Spleen (tissue), 7 donors: ENCODE results near the gene PLCZ1.

Experiments used
- POLR2A ChIP-seq, 3 donors: fragments of 450-650 bp; IDR thresholded peaks; one replicate each; pipeline ENCODE4 v1.5.1; 2017; ENCODE audit warnings: antibody characterized with exemption in 3 of 3, mild to moderate bottlenecking in 1 of 3
- POLR2AphosphoS5 ChIP-seq, 3 donors: sonication (generic); formaldehyde crosslinking; IDR thresholded peaks; one replicate each; pipeline ENCODE4 v1.5.1; 2017; ENCODE audit warnings: antibody characterized with exemption in 3 of 3
- TF ChIP-seq, protein P1 (sequence below), 11 experiments: fragments of 200-600 bp in 7 of 11; fragments of 450-650 bp in 4 of 11; sonication (generic) in 4 of 11; IDR thresholded peaks in 8 of 11; conservative IDR thresholded peaks in 3 of 11; 1 replicate in 7 of 11; 2 replicates in 4 of 11; pipeline versions ENCODE4 v1.4.0 to v1.8.0; 2016 to 2021; ENCODE audit warnings: antibody characterized with exemption in 11 of 11, inconsistent platforms in 4 of 11, mild to moderate bottlenecking in 1 of 11
- donor health status: DM: no; HTN: no; CAD: no; lungs with moderate emphysema.
- donor health status: DM: no; HTN: no; CAD: no.
- donor health status: DM: no; HTN: no; CAD: no.

DNA sequence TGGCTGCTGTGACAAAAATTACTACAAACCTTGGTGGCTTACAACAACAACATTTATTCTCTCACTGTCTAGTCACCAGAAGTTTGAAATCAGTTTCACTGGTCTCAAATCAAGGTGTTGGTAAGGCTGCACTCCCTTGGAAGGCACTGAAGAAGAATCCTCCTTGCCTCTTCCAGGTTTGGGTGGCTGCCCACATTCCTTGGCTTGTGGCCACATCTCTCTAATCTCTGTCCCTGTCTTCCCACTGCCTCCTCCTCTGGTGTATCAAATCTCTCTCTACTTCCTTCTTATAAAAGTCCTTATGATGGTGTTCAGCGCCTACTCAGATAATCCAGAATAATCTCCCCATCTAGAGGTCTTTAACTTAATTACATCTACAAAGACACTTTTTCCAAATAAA lies 31.0 kb downstream of the PLCZ1 start:
- no peak for TF ChIP-seq POLR2A (IDR thresholded peaks at IDR 0.05)
- TF ChIP-seq, protein P1, sequence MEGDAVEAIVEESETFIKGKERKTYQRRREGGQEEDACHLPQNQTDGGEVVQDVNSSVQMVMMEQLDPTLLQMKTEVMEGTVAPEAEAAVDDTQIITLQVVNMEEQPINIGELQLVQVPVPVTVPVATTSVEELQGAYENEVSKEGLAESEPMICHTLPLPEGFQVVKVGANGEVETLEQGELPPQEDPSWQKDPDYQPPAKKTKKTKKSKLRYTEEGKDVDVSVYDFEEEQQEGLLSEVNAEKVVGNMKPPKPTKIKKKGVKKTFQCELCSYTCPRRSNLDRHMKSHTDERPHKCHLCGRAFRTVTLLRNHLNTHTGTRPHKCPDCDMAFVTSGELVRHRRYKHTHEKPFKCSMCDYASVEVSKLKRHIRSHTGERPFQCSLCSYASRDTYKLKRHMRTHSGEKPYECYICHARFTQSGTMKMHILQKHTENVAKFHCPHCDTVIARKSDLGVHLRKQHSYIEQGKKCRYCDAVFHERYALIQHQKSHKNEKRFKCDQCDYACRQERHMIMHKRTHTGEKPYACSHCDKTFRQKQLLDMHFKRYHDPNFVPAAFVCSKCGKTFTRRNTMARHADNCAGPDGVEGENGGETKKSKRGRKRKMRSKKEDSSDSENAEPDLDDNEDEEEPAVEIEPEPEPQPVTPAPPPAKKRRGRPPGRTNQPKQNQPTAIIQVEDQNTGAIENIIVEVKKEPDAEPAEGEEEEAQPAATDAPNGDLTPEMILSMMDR (IDR thresholded peaks at IDR 0.05 in 8 of 11, conservative IDR thresholded peaks at IDR 0.05 in 3 of 11) = no peak
- no peak for TF ChIP-seq POLR2AphosphoS5 (IDR thresholded peaks at IDR 0.05)
